GM12873 (cell line): ENCODE data around the gene FARP1.

Experiments
- CTCF ChIP-seq: IDR thresholded peaks from 2 replicates; pipeline ENCODE4 v1.5.1; 2012; ENCODE audit warnings: low read depth, mild to moderate bottlenecking, moderate library complexity, low read length, control low read depth; ENCODE audit not compliant: insufficient read depth; ENCODE audit errors: missing control alignments

The FARP1 gene

GRCh38 chr13:98103531-98103930 lies 39.4 kb upstream of the FARP1 start:
- TF ChIP-seq CTCF = no peak

GRCh38 chr13:98103942-98104880 lies 38.7 kb upstream of the FARP1 start:
- TF ChIP-seq CTCF = no peak

- no peak for TF ChIP-seq CTCF
Measured at GRCh38 chr13:98105929-98106336, 37.0 kb upstream of the FARP1 start.

- TF ChIP-seq CTCF = no peak
Measured at GRCh38 chr13:98108341-98108740, 34.6 kb upstream of the FARP1 start.

GRCh38 chr13:98109226-98109853 lies 33.6 kb upstream of the FARP1 start:
- no peak for TF ChIP-seq CTCF

GRCh38 chr13:98110749-98111148 lies 32.1 kb upstream of the FARP1 start:
- TF ChIP-seq CTCF = no peak
